GM21576 (cell line): ENCODE data around the gene PLXNA1.

Experiments
- ATAC-seq: cut with Tn5 transposase; IDR thresholded peaks from one replicate; pipeline ENCODE4 v1.9.1; 2021; ENCODE audit warnings: mild to moderate bottlenecking, moderate library complexity; ENCODE audit not compliant: unreplicated experiment

PLXNA1 gene

GRCh38 chr3:126964950-126965349, 18.0 kb upstream of the PLXNA1 start:
- no peak for ATAC-seq

DNA sequence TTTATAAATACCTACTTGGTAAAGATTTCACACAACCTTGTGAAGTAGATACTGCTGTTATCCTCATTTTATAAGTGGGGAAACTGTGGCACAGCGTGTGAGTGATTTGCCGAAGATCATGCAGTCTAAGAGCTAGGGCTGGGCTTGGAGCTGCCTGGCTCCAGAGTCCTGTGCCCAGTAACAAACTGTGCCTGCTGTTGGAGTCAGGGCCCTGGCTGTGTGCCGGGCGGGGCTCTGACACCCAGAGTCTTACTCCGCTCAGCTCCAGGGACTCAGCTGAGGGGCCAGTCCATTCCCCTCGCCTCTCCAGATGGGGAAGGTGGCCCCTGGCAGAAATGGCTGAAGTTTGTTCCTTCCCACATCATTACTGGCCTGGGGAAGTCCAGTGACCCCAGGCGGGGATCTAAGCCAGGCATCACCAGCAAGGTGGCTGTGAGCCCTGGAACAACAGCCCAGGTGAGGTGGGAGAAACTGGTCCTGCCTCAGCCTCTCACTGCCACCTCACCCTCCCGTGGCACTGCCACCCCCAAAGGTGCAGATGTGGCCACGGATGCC, 17.3 kb upstream of the PLXNA1 start:
- ATAC-seq: no peak

DNA sequence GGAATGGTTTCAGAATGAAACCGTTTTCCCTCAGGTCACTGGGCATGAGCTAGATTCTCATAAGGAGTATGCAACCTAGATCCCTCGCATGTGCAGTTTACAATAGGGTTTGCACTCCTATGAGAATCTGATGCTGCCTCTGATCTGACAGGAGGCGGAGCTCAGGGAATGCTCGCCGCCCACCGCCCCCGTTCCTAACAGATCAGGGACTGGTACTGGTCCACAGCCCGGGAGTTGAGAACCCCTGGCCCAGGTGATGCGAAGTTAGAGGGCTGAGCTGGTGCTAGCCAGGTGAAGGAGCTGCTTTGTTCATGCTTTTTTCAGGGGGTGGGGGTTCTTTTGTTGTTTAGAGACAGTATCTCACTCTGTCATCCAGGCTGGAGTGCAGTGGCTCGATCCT, 15.5 kb upstream of the PLXNA1 start:
- ATAC-seq: no peak

GRCh38 chr3:126968391-126969390, 14.2 kb upstream of the PLXNA1 start:
- no peak for ATAC-seq

DNA sequence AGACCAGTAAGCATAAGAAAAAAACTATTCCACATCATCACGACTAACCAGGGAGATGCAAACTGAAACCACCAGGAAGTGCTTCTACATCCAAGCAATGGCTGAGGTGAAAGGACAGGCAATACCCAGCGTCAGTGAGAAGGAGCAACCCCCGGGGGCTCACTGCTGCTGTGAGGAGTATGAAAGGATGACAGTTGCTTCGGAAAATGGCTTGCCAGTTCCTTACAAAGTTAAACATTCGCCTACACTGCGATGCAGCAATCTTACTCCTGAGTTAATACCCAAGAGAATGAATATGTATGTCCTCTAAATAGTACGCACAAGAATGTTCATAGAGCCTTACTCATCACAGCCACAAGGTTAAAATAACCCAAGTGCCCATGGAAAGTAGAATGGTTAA, 13.3 kb upstream of the PLXNA1 start:
- no peak for ATAC-seq

DNA sequence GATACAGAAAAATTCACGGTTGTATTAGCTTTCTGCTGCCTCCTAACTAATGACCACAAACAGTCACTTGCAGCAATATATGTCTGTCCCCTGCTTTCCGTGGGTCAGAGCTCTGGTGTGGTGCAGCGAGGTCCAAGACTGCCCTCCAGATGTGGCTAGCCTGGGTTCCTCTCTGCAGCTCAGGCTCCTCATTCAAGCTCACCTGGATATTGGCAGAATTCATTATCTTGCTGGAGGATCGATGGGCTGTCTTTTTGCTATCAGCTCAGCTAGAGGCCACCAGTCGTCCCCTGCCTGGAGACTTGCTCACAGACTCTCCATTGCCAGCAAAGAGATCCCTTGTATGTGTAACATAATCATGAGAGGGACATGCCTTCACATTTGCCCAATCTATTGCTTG, 12.8 kb upstream of the PLXNA1 start:
- ATAC-seq: no peak

GRCh38 chr3:126970921-126971320, 12.0 kb upstream of the PLXNA1 start:
- no peak for ATAC-seq

- no peak for ATAC-seq
Measured at GRCh38 chr3:126971891-126972351, 11.0 kb upstream of the PLXNA1 start.

- no peak for ATAC-seq
Measured at GRCh38 chr3:126972866-126973265, 10.0 kb upstream of the PLXNA1 start.

DNA sequence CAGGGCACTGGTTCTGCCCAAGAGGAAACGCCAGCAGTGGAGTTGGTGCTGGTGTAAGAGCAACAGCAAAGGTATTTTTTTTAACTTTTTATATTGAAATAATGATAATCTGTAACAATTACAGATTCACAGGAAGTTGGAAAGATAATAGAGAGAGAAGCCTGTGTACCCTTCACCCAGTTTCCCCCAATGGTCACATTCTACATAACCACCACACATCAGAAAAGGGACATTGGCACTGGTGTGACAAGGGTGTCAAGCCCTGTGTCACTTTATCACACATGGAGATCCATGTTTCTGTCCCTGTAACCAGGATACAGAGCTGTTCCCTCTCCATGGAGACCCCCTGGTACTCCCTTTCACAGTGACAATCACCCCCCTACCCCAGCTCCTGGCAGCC, 9.1 kb upstream of the PLXNA1 start:
- ATAC-seq: no peak

- no peak for ATAC-seq
Measured at GRCh38 chr3:126974756-126975155, 8.2 kb upstream of the PLXNA1 start.

DNA sequence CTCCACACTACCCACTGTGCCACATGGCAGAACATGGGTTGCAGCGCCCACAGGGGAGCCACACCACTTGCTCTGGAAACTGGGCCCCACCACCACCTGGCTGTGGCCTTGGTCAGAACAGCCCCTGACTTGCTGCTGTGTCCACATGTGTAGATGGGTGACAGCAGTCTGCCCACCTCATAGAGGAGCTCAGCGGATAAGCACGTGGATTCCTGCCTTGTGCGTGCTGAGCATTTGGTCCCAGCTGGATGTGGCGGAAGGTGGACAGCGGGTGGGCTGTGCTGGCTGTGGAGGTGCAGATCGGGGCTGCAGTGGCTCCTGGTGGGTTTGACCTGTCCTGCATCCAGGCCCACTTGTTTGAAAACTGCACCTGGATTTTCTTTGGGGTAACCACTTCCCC, 6.0 kb upstream of the PLXNA1 start:
- ATAC-seq: no peak

DNA sequence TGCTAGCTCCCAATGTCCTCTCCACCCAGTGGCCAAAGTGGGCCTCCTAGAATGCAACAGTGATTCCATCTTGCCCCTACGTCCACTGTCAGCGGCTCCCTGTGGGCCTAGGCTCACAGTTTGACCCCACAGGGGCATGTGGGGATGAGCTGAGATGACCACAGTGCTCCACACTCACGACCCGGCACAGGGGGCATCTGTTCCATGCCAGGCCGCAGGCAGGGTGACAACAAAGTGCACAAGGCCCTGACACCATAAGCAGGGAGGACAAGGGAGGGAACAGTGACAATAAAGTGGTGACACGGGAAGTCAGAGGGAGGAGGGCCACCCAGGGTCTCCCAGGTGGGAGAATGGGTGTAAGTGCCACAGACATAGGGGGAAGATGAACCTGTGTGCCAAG, 5.1 kb upstream of the PLXNA1 start:
- no peak for ATAC-seq

GRCh38 chr3:126978291-126978690, 4.6 kb upstream of the PLXNA1 start:
- no peak for ATAC-seq

DNA sequence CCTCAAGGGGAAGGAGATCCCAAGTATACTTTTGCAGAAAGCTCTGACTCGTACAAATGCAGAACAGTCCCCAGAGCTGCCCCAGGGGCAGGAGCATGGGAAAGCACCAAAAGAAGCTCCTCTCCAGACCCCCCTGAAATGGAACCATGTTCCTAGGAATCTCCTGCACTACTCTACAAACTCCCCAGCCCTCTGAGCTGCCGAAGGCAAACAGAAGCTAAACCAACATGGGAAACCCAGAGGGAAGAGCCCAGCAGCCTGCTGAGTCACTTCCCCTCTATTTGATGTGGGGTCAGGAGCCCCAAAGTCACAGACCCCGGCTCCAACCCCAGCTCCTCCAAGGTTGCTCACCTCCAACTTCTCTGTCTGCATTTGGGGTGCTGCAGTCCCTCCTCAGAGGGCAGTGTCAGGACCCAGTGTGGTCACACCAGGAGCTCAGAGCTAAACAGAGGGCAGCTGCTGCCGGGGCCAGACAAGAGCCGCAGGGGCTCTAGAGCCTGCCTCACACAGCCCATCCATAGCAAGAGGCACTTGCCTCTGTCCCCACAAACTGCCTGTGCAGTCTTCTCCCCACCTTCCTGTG, 3.8 kb upstream of the PLXNA1 start:
- no peak for ATAC-seq

DNA sequence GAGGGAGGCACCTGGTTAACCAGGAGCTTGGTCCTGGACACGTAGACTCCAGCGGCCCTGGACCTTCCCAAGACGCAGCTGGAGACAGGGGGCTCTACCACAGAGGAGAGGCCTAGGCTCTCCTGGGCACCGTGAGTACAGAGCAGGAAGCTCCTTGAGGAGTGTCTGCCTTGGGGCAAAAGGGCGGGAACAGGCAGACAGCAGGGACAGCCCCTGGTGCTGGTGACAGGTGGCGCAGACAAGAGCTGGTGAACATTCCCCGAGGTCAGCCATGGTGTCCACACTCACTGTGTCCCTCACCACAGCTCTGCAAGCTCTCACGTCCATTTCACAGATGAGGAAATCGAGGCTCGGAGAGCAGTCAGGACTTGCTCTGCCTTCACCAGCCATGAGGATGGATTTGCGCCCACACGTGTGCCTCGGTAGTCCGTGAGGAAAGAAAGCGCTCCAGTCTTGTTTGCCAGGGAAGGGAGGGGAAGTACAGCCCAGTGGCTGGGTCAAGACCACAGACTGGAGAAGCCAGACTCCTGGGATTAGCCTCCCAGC, 2.6 kb upstream of the PLXNA1 start:
- no peak for ATAC-seq

DNA sequence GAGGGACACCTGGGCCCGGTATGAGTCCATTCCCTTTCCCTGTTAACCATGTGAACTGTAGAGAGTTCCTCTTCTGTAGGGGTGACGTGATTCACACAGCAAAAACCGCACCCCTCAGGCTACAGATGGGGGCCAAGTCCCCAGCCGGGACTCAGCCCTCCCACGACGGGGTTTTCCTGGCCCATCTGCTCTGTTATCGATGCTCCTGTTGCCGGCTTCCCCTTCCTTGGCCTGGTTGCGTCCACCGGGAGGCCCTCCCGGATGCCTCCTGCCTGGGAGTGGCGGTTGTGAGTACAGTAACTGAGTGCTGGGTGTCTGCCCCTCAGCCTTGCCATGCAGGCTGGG, 817 bp upstream of the PLXNA1 start:
- peak; percentile 39 for ATAC-seq

DNA sequence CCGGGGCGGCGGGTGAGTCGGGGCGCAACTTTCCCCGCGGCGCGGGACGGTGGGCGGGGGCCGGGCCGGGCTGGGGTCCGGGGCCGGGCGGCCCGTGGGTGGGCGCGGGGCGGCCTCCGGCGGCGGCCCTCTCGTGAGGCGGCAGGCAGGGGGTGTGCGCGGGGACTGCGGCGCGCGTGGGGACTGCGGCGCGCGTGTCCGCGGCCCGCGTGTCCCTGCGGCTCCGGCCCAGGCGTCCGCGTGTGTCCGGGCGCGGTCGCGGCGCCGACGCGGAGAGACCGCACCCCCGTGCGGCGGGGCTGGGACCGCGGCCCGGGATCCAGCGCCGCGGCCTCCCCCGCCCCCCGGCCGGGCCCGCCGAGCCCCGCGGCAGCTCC, 349 bp downstream of the PLXNA1 start:
- ATAC-seq: no peak

DNA sequence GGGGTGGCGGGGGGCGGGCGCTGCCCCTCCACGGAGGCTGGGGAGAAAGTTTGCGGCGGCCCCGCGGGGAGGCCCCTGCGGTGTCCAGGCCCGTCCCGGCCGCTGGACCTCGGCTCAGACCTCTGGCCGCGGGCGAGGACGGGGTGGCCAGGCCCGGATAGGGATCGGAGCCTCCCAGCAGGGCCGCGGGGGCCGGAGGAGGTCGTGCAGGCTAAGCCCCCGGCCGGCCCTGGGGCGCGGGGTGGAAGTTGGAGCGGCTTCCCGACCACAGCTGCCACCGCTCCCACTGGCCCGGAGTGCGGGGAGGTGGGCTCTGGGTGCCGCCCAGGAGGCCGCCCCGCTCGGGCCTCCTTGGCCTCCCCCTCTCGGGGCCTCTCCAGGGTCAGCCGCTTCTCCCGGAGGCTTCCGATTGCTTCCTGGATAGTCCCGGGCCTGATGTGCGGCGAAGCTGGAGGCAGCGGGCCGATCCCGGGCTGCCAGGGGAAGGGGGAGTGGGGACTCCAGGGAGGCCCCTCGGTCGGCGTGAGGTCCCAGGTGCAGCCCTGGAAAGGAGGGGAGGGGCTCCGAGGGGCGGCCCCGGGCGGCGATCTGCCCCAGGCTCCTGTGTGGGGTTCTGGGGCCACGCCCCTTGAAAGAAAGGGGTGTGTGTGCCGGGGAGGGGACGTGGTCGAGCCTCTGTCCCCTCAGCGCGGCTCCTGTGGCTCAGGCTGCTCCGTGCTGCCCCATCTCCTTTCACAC, 907 bp downstream of the PLXNA1 start:
- ATAC-seq: no peak

GRCh38 chr3:126984391-126985131, 1.6 kb downstream of the PLXNA1 start:
- ATAC-seq: no peak
